Lung (tissue), 12 donors: ENCODE results near the gene ELF1. TPM values are rescaled to one million over a fixed set of nuclear protein-coding genes. Genes with fewer than 3 reads are reported as not detected.
A peak's percentile ranks its signal among the peaks of the same experiment; 100 is the strongest.

Experiments
- ATAC-seq: fragments of 200-7000 bp; cut with Tn5 transposase; one replicate; pipeline ENCODE4 v1.9.1; 2020; ENCODE audit warnings: moderate number of reproducible peaks; ENCODE audit not compliant: insufficient read depth, low FRiP score
- DNase-seq, 3 donors: peaks; one replicate each; pipeline ENCODE4 v3.0.0-alpha.2; 2013 to 2017
- H3K27ac ChIP-seq, 2 donors: one replicate each; pipeline ENCODE4 v1.5.1; 2013; ENCODE audit warnings: mild to moderate bottlenecking in 2 of 2, moderate library complexity in 2 of 2, control low read depth in 1 of 2, inconsistent platforms in 1 of 2, low read depth in 1 of 2, low read length in 1 of 2
- H3K27me3 ChIP-seq, 3 donors: one replicate each; pipeline ENCODE4 v1.5.1; 2013; ENCODE audit warnings: low read length in 2 of 3; ENCODE audit not compliant: control insufficient read depth in 3 of 3, insufficient read depth in 3 of 3
- H3K36me3 ChIP-seq, 4 donors: one replicate each; pipeline ENCODE4 v1.5.1; 2013; ENCODE audit warnings: low read length in 4 of 4, mild to moderate bottlenecking in 1 of 4, moderate library complexity in 1 of 4; ENCODE audit not compliant: control insufficient read depth in 4 of 4, insufficient read depth in 4 of 4
- H3K4me1 ChIP-seq, 5 donors: one replicate each; pipeline ENCODE4 v1.5.1; 2013; ENCODE audit warnings: low read length in 5 of 5, mild to moderate bottlenecking in 2 of 5, moderate library complexity in 1 of 5; ENCODE audit not compliant: control insufficient read depth in 5 of 5, insufficient read depth in 5 of 5
- H3K4me3 ChIP-seq: one replicate; pipeline ENCODE4 v1.5.1; 2013; ENCODE audit warnings: mild to moderate bottlenecking, control low read depth, moderate library complexity
- H3K9ac ChIP-seq, 2 donors: one replicate each; pipeline ENCODE4 v1.5.1; 2013; ENCODE audit warnings: low read length in 2 of 2, control low read depth in 1 of 2; ENCODE audit not compliant: insufficient read depth in 1 of 2
- H3K9me3 ChIP-seq, 4 donors: one replicate each; pipeline ENCODE4 v1.5.1; 2013; ENCODE audit warnings: low read length in 3 of 4, mild to moderate bottlenecking in 1 of 4, moderate library complexity in 1 of 4; ENCODE audit not compliant: control insufficient read depth in 4 of 4, insufficient read depth in 3 of 4
- WGBS, 2 donors: extraction: QIAGEN DNeasy Blood & Tissue Kit; methylation state at CpG; one replicate each; pipeline ENCODE4 v1.1.7; 2013; 5-methylcytosine and 5-hydroxymethylcytosine counted together
- polyA plus RNA-seq, 2 donors: library from polyadenylated mRNA; stranded (reverse); fragments of 200-250 nt; gene quantifications; one replicate each; pipeline ENCODE4 v1.2.1, GENCODE V29; 2013
- total RNA-seq, 2 donors: library from RNA; depleted of rRNA in 1 of 2; stranded (reverse); fragments of >200 nt in 1 of 2; gene quantifications; one replicate each; pipeline ENCODE4 v1.2.1, GENCODE V29; 2014 to 2021
- TF ChIP-seq, protein P1 (sequence below): IDR thresholded peaks from 2 replicates; pipeline ENCODE4 v1.5.1; 2012; ENCODE audit warnings: mild to moderate bottlenecking; ENCODE audit errors: control extremely low read depth, extremely low read depth
- donor health status: control.
- donor health status: control.
- donor health status: Bipolar disorder and iron deficiency.
- donor health status: healthy.
- donor health status: DM: yes; HTN: yes; CAD: no.

Gene ELF1
- total and polyA plus RNA-seq, 4 donors, result 10.8 to 107 (median 63.6) TPM

DNA sequence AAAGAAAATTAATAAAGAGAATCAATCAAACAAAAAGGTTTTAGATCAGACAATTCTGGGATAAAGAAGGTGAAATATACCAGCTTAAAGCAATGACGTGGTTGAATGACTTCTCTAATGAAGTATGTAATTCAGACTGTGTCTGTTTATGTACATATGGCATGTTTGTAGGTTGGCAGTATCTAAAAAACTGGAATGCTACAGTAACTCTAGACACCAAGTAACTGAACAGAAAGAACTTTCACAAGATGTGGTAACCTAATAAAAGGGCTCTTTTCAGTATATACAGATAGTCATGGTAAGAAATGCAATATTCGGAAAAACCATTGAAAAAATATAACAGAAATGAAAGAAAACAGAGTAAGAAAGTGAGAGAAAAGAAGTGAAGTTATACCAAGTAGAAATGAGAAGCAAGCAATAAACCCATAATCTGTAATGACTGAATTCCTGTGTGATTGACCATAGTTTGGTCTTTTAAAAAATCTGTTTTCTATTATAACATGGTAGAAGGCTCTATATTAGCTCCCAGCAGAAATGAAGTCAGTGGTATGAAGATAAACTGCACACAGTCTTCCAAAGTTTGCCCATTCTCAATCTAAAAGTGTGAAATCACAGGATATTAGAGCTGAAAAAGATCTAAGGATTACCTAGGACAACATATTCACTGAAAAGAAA, 31.4 kb downstream of the ELF1 start:
- TF ChIP-seq, protein P1, sequence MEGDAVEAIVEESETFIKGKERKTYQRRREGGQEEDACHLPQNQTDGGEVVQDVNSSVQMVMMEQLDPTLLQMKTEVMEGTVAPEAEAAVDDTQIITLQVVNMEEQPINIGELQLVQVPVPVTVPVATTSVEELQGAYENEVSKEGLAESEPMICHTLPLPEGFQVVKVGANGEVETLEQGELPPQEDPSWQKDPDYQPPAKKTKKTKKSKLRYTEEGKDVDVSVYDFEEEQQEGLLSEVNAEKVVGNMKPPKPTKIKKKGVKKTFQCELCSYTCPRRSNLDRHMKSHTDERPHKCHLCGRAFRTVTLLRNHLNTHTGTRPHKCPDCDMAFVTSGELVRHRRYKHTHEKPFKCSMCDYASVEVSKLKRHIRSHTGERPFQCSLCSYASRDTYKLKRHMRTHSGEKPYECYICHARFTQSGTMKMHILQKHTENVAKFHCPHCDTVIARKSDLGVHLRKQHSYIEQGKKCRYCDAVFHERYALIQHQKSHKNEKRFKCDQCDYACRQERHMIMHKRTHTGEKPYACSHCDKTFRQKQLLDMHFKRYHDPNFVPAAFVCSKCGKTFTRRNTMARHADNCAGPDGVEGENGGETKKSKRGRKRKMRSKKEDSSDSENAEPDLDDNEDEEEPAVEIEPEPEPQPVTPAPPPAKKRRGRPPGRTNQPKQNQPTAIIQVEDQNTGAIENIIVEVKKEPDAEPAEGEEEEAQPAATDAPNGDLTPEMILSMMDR, result no peak
- no peaks in the 10 kb centered on the region for H3K36me3 ChIP-seq
- H3K9ac ChIP-seq, result no peak overlapping the region
- H3K9me3 ChIP-seq, result no peaks in the 10 kb centered on the region
- no peak overlapping the region for H3K4me3 ChIP-seq
- ATAC-seq (no peak), DNase-seq (no peak)
- 80 to 82% methylated on average over 2 of the region's 2 CpGs for WGBS, 2 donors
- peaks cover 3 to 18% (median 7%) of the 10 kb centered on the region in 5 donors for H3K4me1 ChIP-seq
- H3K27ac ChIP-seq, result no peak overlapping the region
- H3K27me3 ChIP-seq, result no peaks in the 10 kb centered on the region

DNA sequence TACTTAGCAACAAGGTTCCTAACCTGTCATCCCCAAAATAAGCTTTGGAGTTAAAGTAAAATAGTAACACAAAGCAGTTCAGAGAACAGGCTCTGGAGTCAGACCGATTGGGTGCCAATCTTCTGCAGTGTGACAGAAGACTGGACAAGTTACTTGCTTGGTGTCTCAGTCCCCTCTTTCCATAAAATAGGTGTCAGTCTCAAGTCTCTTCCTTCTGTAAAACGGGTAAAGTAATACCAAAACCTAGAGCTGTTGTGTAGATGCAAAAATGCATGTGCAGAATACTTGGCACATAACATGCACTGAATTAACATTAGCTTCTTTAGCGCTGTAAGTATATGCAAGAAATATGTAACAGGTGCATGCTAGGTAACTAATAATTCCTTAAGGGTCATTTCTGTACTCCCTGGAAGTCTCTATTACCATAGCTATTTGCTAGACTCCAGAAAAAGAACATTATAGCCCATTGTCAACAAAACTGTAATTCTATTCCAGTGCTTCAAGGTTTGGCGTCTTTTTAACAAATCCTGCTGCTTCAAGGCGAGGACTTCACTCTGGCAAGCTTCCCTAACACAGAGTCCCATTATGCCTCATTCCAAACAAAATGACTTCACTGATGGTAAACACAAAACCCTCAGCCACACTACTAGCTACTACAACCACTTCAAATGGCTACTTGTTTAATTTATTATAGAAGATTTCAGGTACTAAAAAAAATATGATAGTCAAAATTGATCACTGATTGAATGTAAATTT, 32.8 kb downstream of the ELF1 start:
- ATAC-seq, result no peak
- H3K27me3 ChIP-seq, result no peaks in the 10 kb centered on the region
- 26 to 31% methylated on average over 5 of the region's 5 CpGs for WGBS, 2 donors
- TF ChIP-seq, protein P1, result no peak
- peaks cover 3 to 18% (median 10%) of the 10 kb centered on the region in 5 donors for H3K4me1 ChIP-seq
- H3K4me3 ChIP-seq, result no peak overlapping the region
- H3K9ac ChIP-seq, result peak overlapping the region in 1 of 2 donors; percentile 43
- H3K9me3 ChIP-seq, result no peaks in the 10 kb centered on the region
- H3K27ac ChIP-seq, result peak overlapping the region in 1 of 2 donors; percentile 57
- H3K36me3 ChIP-seq, result no peaks in the 10 kb centered on the region
- peak; percentile 41 to 84 (median 79) for DNase-seq

DNA sequence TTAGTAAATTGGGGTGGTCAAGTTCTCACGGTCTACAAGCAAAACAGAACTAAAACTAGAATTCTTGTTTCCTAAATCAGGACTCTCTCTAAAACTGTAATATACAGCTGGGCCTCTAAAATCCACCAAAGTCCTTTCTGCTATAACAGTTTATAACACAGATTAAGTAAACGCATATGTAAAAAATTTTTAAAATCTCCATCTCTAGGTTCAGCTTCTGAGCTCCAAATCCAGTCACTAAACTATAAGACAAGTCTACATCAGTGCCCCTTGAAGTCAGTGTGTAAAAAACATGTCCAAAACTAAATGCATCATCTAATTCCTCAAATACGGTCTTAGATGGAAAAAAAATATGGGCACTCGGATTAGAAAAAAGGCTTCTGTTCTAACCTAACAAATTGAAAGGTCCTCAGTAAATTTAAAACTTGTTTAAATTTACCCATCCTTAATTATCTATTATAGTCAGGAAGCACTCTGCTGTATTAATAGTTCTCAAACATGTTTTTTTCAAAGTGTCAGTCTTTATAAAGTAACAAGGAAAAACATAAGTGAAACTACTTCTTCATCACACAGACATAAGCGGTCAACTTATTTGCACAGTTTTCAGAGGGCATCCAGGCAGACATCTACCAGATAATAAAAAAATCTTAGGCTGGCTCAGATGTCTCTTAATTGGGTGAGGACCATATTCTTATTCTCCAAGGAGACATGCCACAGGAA, 33.6 kb downstream of the ELF1 start:
- Histone ChIP-seq H3K9me3 (no peaks in the 10 kb centered on the region), H3K27me3 (no peaks in the 10 kb centered on the region), H3K4me3 (no peak overlapping the region), H3K36me3 (no peaks in the 10 kb centered on the region), H3K9ac (peak overlapping the region in 1 of 2 donors; percentile 43), H3K27ac (peak overlapping the region in 1 of 2 donors; percentile 57), H3K4me1 (peaks cover 3 to 20% (median 10%) of the 10 kb centered on the region in 5 donors)
- WGBS, 2 donors, result 34 to 42% methylated on average over 5 of the region's 5 CpGs
- ATAC-seq, result no peak
- TF ChIP-seq, protein P1, result no peak
- DNase-seq, result no peak
